GM12878 (cell line): ENCODE results near the gene CWC27.

Source experiments
- BHLHE40 ChIP-seq, 2 experiments: fragments of 450-650 bp in 1 of 2; IDR thresholded peaks; 2 replicates each; pipeline ENCODE4 v1.6.1; 2011 to 2017; ENCODE audit warnings: low read depth in 2 of 2, borderline replicate concordance in 1 of 2, improper control_type of control experiment in 1 of 2, low read length in 1 of 2, mild to moderate bottlenecking in 1 of 2
- CBX3 ChIP-seq: fragments of 200-600 bp; sonication (generic); IDR thresholded peaks from 2 replicates; pipeline ENCODE4 v1.6.1; 2016; ENCODE audit warnings: low read depth, borderline replicate concordance
- ETV6 ChIP-seq, 2 experiments: fragments of 450-650 bp in 1 of 2; IDR thresholded peaks in 1 of 2; conservative IDR thresholded peaks in 1 of 2; 2 replicates each; pipeline ENCODE4 v1.6.1; 2014; ENCODE audit warnings: antibody characterized with exemption in 1 of 2, borderline replicate concordance in 1 of 2, low read depth in 1 of 2, mild to moderate bottlenecking in 1 of 2, moderate library complexity in 1 of 2
- EZH2 ChIP-seq: IDR thresholded peaks from 2 replicates; pipeline ENCODE4 v1.6.1; 2012; ENCODE audit warnings: low read depth, mild to moderate bottlenecking, control low read depth, inconsistent platforms, low read length, borderline replicate concordance; ENCODE audit not compliant: control insufficient read depth
- HDAC6 ChIP-seq: fragments of 200-600 bp; sonication (generic); IDR thresholded peaks from one replicate; pipeline ENCODE4 v1.8.0; 2017; ENCODE audit warnings: antibody characterized with exemption; ENCODE audit not compliant: unreplicated experiment
- MXI1 ChIP-seq: fragments of 150-350 bp; IDR thresholded peaks from 2 replicates; pipeline ENCODE4 v1.6.1; 2011; ENCODE audit warnings: low read depth, mild to moderate bottlenecking, inconsistent platforms, low read length, improper control_type of control experiment
- NFYA ChIP-seq: IDR thresholded peaks from 2 replicates; pipeline ENCODE4 v1.6.1; 2011; ENCODE audit warnings: low read depth, mild to moderate bottlenecking, low read length, improper control_type of control experiment, borderline replicate concordance
- NR2C1 ChIP-seq: fragments of 450-650 bp; IDR thresholded peaks from 2 replicates; pipeline ENCODE4 v1.6.1; 2017; ENCODE audit warnings: antibody characterized with exemption, mild to moderate bottlenecking, moderate library complexity
- TBL1XR1 ChIP-seq: IDR thresholded peaks from 2 replicates; pipeline ENCODE4 v1.6.1; 2012; ENCODE audit warnings: low read depth, low read length, improper control_type of control experiment
- ZNF217 ChIP-seq: fragments of 450-650 bp; IDR thresholded peaks from 2 replicates; pipeline ENCODE4 v1.6.1; 2017; ENCODE audit warnings: antibody characterized with exemption, mild to moderate bottlenecking
- TF ChIP-seq, protein P1 (sequence below): IDR thresholded peaks from 2 replicates; pipeline ENCODE4 v1.6.1; 2011; ENCODE audit warnings: mild to moderate bottlenecking, low read depth, low read length, moderate library complexity; ENCODE audit not compliant: insufficient replicate concordance
- TF ChIP-seq, protein P2 (sequence below), 3 experiments: IDR thresholded peaks in 2 of 3; conservative IDR thresholded peaks in 1 of 3; 2 replicates each; pipeline ENCODE4 v1.5.1; 2011; ENCODE audit warnings: low read depth in 3 of 3, low read length in 3 of 3, mild to moderate bottlenecking in 3 of 3, control low read depth in 2 of 3, moderate library complexity in 2 of 3, inconsistent platforms in 1 of 3, mixed read lengths in 1 of 3; ENCODE audit not compliant: control insufficient read depth in 2 of 3, insufficient read depth in 1 of 3; ENCODE audit errors: extremely low read depth in 1 of 3
- TF ChIP-seq, protein P3 (sequence below): fragments of 450-650 bp; IDR thresholded peaks from 2 replicates; pipeline ENCODE4 v1.6.1; 2017; ENCODE audit warnings: mild to moderate bottlenecking, moderate library complexity

DNA sequence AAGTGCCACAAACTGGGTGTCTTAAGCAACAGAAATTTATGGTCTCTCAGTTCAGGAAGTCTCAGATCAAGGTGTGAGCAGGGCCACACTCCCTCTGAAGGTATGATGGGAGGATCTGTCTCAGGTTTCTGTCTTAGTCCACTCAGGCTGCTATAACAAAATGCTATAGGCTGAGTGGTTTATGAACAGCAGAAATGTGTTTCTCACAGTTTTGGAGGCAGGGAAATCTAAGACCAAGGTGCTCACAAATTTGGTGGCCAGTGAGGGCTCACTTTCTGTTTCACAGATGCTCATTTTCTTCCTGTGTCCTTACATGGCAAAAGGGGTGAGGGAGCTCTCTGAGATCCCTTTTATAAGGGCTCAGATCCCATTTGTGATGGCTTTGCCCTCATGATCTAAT, 281.4 kb downstream of the CWC27 start:
- TF ChIP-seq, protein P1, sequence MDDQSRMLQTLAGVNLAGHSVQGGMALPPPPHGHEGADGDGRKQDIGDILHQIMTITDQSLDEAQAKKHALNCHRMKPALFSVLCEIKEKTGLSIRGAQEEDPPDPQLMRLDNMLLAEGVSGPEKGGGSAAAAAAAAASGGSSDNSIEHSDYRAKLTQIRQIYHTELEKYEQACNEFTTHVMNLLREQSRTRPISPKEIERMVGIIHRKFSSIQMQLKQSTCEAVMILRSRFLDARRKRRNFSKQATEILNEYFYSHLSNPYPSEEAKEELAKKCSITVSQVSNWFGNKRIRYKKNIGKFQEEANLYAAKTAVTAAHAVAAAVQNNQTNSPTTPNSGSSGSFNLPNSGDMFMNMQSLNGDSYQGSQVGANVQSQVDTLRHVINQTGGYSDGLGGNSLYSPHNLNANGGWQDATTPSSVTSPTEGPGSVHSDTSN = no peak
- no peak for TF ChIP-seq ETV6 (conservative IDR thresholded peaks at IDR 0.05 in 1 of 2, IDR thresholded peaks at IDR 0.05 in 1 of 2; ENCODE audit: borderline replicate concordance in 1 of 2, low read depth in 1 of 2)
- TF ChIP-seq NFYA = no peak
- TF ChIP-seq, protein P2, sequence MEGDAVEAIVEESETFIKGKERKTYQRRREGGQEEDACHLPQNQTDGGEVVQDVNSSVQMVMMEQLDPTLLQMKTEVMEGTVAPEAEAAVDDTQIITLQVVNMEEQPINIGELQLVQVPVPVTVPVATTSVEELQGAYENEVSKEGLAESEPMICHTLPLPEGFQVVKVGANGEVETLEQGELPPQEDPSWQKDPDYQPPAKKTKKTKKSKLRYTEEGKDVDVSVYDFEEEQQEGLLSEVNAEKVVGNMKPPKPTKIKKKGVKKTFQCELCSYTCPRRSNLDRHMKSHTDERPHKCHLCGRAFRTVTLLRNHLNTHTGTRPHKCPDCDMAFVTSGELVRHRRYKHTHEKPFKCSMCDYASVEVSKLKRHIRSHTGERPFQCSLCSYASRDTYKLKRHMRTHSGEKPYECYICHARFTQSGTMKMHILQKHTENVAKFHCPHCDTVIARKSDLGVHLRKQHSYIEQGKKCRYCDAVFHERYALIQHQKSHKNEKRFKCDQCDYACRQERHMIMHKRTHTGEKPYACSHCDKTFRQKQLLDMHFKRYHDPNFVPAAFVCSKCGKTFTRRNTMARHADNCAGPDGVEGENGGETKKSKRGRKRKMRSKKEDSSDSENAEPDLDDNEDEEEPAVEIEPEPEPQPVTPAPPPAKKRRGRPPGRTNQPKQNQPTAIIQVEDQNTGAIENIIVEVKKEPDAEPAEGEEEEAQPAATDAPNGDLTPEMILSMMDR (IDR thresholded peaks at IDR 0.05 in 2 of 3, conservative IDR thresholded peaks at IDR 0.05 in 1 of 3; ENCODE audit: control insufficient read depth in 2 of 3, extremely low read depth in 1 of 3, insufficient read depth in 1 of 3, low read depth in 3 of 3, low read length in 3 of 3) = no peak
- TF ChIP-seq, protein P3, sequence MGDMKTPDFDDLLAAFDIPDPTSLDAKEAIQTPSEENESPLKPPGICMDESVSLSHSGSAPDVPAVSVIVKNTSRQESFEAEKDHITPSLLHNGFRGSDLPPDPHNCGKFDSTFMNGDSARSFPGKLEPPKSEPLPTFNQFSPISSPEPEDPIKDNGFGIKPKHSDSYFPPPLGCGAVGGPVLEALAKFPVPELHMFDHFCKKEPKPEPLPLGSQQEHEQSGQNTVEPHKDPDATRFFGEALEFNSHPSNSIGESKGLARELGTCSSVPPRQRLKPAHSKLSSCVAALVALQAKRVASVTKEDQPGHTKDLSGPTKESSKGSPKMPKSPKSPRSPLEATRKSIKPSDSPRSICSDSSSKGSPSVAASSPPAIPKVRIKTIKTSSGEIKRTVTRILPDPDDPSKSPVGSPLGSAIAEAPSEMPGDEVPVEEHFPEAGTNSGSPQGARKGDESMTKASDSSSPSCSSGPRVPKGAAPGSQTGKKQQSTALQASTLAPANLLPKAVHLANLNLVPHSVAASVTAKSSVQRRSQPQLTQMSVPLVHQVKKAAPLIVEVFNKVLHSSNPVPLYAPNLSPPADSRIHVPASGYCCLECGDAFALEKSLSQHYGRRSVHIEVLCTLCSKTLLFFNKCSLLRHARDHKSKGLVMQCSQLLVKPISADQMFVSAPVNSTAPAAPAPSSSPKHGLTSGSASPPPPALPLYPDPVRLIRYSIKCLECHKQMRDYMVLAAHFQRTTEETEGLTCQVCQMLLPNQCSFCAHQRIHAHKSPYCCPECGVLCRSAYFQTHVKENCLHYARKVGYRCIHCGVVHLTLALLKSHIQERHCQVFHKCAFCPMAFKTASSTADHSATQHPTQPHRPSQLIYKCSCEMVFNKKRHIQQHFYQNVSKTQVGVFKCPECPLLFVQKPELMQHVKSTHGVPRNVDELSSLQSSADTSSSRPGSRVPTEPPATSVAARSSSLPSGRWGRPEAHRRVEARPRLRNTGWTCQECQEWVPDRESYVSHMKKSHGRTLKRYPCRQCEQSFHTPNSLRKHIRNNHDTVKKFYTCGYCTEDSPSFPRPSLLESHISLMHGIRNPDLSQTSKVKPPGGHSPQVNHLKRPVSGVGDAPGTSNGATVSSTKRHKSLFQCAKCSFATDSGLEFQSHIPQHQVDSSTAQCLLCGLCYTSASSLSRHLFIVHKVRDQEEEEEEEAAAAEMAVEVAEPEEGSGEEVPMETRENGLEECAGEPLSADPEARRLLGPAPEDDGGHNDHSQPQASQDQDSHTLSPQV = no peak
- no peak for TF ChIP-seq MXI1
- no peak for TF ChIP-seq EZH2
- TF ChIP-seq TBL1XR1 = no peak
- no peak for TF ChIP-seq NR2C1
- no peak for TF ChIP-seq CBX3
- TF ChIP-seq HDAC6 = no peak
- no peak for TF ChIP-seq BHLHE40 (IDR thresholded peaks at IDR 0.05; ENCODE audit: borderline replicate concordance in 1 of 2, low read depth in 2 of 2, low read length in 1 of 2)
- TF ChIP-seq ZNF217 = no peak
